NOMO-1 treated with dmso at 0.1 percent for 144 hours (cell line): ENCODE results near the gene ASIP.
"Not testable (repeated sequence)": the region's sequence is repeated elsewhere in the genome, so short reads cannot be mapped to it uniquely, and the experiment has no call there.

Source experiments
- DNase-seq: peaks from one replicate; lab custom pipeline; 2025; ENCODE audit not compliant: unreplicated experiment; lab: John Stamatoyannopoulos, UW

Gene ASIP, protein sequence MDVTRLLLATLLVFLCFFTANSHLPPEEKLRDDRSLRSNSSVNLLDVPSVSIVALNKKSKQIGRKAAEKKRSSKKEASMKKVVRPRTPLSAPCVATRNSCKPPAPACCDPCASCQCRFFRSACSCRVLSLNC

GRCh38 chr20:34240693-34241615, at the start of gene ASIP:
ASIP (plus strand) TSS chr20:34241423; CDS start chr20:34260375, 18,952 bp downstream.
- DNase-seq, result no peak

DNA sequence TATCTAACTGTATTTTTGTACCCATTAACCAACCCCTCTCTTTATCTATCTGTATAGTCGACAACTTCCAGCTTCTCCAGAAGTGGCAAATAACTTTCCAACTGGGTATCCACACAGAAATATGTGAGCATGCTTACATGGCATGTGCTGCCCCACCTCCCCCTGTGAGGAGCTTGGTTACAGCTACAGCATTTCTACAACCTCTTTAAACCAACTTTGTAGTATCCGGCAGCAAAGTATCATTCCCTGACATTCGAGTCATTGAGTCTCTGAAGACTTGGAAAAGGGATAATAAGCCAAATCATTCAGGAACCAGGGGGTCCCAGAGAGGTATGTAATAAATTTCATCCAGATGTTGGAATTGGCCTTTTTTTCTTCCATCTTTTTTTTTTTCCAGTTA, 48.2 kb upstream of the ASIP start:
- no peak for DNase-seq

DNA sequence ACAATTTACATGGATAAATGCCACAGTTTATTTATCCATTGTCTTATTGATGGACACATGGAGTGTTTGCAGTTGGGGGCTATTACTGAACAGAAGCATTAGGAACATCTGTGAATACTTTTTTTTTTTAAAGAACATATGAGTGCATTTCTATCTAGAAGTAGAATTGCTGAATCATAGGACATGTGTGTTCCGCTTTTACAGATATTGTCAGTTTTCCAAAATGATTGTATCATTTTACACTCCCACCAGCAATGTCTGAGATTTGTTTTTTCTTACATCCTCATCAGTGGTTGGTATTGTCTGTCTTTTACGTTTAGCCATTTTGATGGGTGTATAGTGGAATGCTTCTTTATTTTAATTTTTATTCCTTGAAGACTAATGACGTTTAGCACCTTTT, 42.0 kb upstream of the ASIP start:
- DNase-seq, result no peak

DNA sequence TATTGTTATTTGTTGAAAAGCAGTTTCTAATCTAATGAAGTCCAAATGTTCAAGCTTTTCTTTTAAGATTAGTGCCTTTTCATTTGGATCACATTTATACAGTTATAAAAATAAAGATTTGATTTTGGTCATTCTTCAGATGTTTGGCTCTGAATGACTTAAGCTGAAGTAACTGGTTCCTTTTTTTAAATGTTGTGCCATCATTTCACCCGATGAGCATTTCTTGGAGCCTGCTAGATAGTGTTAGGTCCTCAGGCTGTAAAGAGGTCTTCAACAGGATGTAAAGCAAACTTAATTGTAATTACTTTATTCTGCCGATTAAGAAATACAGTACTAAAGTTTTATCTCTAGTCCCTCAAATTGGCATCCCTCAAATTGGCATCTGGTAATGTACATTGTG, 41.2 kb upstream of the ASIP start:
- no peak for DNase-seq

- DNase-seq, result no peak
These were observed 39.7 kb upstream of the ASIP start for GRCh38 chr20:34201531-34201930.

- not testable (repeated sequence) for DNase-seq
These were observed 35.9 kb upstream of the ASIP start for GRCh38 chr20:34205172-34205880.

DNA sequence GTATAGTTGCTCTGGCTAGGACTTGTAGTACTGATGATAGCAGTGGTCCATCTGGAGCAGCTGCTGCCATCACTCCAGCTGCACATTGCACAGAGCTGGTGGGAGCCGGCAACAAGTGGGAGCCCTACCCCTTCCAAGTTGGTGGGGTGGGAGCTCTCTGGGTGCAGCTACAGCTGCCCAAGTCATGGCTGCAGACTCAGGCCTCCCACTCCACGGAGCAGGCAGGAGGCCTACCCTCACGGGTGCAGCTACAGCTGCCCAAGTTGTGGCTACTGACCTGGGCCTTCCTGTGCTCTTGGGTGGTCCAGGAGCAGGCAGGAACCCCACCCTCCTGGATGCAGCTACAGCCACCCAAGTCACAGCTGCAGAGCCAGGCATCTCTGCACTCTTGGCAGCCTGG, 32.1 kb upstream of the ASIP start:
- no peak for DNase-seq

DNA sequence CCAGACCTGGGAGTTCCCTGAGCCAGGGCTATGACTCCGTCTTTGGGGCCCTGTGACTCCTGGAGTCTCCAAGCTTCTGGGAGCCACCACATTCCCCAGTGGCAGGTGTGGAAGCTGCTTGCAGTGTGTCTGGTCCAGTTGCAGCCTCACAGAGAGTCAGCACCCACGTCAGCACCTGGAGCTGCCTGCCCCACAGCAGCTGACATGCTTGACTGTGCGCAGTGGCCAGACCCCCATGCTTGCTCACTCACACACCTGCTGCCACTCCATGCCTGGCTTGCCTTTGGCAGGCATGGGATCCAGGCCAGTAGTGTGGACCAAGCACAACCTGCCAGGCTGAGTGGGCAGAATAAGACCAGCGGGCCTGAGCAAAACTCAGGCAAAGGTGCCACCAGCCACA, 31.0 kb upstream of the ASIP start:
- DNase-seq, result no peak

GRCh38 chr20:34211591-34211990, 29.6 kb upstream of the ASIP start:
- DNase-seq, result no peak

DNA sequence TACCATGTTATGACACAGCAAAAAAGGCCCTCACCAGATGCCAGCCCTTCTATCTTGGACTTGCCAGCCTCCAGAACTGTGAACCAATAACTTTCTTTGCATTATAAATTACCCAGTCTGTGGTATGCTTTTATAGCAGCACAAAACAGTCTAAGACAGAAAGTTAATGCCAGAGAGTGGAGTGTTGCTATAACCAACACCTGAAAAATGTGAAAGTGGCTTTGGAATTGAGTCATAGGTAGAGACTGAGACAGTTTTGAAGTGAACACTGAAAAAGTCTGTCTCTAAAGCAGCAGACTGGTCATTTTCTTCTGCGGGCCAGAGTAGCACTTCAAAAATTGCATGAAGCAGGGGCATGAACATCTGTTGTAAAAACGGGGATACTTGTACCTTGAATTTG, 28.0 kb upstream of the ASIP start:
- DNase-seq, result no peak

DNA sequence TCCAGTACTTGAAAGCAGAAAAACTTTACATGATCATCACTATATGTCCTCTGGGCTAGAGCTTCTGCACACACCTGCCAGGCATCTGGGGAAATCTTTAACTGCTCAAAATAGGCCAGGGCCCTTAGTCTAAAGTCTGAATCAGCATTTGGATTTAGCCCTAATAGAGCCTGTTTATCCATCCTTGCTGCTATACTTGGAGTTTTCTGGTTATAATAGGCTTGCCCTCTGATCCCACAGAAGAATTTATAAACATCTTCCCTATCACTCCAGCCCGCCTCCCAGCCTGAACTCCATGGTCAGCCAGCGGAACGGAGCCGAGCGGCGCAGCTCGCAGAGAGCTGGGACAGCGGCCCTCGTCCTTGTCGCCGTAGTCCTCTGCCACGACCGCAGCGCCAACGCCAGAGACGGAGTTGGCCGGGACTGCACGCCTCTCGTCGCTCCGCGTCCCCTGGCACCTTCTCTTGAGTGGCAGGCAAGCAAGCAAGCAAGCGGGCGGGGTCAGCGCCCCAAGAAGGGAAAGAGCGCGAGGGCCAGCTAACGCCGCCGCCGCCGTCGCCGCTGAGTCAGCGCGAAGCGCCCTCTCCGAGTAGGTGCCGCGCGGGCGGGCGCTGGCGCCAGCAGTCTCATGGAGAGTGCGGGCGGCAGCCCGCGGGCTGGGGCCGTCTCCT, 25.4 kb upstream of the ASIP start:
- peak; percentile 59 for DNase-seq

DNA sequence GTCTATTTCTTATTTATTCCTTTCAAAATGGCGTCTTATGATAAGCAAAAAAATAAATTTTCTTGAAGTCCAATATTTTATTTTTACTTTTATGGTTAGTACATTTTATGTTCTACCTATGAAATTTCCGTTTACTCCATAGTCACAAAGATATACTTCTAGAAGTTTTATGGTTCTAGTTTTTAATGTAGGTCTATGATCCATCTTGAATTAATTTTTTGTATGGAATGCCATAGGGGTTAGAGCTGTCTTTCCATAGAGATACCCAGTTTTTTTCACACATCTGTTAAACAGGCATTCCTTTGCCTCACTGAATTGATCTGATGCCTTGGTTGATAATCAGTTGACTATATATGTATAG, 24.9 kb upstream of the ASIP start:
- DNase-seq, result no peak

GRCh38 chr20:34220561-34220960, 20.7 kb upstream of the ASIP start:
- DNase-seq, result no peak

- DNase-seq, result peak; percentile 73
These were observed 19.0 kb upstream of the ASIP start for GRCh38 chr20:34222208-34222607.

DNA sequence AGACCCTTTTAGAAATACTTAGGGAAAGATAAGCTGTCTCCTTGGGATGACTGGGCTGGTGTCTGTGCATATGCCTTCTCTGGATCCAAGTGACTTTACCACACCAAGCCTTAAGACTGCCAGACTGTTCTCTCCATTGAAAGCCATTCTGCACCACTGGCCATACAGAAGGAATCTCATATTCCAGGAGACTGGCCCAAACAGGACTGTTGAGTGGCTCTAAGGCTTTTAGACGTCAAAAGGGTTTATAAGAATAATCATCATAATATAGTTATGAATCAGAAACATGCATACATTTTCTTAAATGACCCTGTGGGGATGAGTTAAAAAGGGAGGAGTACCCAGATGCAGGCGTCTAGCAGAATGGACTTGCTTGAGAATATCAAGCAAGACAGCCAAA, 17.0 kb upstream of the ASIP start:
- DNase-seq, result not testable (repeated sequence)

DNA sequence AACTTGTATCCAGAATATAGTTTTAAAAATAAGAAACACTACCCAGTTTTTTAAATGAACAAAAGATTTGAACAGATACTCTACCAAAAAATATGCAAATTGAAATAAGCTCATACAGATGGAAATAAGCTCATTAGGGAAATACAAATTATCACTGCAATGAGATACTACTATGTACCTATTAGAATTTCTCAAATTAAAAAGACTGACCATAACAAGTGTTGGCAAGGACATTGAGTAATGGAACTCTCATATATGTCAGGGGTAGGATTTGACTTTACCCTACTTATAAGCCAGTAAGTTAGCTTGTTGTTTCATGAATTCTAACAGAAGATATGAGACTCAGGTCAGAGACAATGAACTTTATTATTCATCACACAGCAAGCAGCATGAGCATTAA, 9.6 kb upstream of the ASIP start:
- no peak for DNase-seq

GRCh38 chr20:34232494-34233087, 8.6 kb upstream of the ASIP start:
- no peak for DNase-seq

- no peak for DNase-seq
These were observed 7.5 kb upstream of the ASIP start for GRCh38 chr20:34233687-34234086.

- DNase-seq, result no peak
These were observed 5.3 kb upstream of the ASIP start for GRCh38 chr20:34235875-34236274.

DNA sequence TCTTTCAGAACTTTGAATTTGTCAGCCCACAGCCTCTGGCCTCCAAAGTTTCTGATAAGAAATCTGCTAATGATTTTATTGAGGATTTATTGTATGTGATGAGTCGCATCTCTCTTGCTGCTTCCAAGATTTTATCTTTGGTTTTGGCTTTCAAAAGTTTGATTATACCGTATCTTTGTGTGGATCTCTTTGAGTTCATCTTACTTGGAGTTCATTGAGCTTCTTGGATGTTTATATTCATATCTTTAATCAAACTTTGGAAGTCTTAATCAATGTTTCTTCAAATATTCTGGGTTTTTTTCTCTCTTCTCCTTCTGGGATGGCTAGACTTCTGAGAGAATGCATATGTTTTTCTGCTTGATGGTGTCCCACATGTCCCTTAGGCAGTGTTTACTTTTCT, 3.3 kb upstream of the ASIP start:
- DNase-seq, result no peak

DNA sequence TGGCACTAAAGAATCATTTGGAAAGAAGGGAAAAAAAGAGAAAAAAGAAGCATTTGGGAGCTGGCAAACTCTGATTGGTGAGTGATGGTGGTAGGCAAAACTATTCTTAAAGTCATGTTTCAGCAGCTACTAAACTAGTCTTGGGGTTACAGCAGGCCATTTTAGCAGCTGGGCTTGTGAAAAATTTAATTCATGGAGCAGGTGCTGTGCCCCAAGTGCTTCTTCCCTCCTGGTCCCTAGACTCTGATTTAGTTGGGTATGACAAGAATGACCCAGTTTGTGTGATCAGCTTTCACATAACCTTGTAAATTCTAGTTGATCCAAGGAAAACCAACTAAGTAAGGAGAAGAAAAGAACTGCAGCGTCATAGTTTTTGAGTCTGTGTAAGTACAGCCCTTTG, 1.1 kb upstream of the ASIP start:
- no peak for DNase-seq
